ENCODE measurements around the gene IL22RA2. TPM values are rescaled to one million over a fixed set of nuclear protein-coding genes. Genes with fewer than 3 reads are reported as not detected.

The IL22RA2 gene
- polyA plus RNA-seq, 1 of the 3 experiments (the other 2 are of a cell fraction) = not detected

DNA sequence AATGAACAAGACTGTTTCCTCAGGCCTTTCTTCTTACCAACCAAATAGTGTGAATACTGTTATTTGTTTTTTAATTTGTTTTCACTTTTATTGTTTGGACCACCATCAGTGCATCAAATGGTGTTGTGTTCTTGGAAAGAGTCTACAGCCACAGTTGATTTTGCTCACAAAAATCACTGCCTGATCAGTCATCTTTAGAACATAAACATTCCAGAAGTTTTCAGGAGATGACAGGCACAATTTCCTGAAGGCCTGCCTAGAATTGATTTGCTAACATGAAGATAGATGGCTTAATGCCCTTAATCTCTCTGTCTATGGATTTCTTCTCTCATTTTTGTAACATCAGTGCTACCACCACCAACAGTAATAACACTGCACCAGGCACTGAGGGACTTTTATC is 13.5 kb downstream of the IL22RA2 start (continued):
- TF ChIP-seq USF1 (IDR thresholded peaks at IDR 0.05; ENCODE audit: borderline replicate concordance, low read depth) (no peak), NFIC (IDR thresholded peaks at IDR 0.05; ENCODE audit: borderline replicate concordance) (no peak), POLR2AphosphoS5 (IDR thresholded peaks at IDR 0.05; ENCODE audit: low read depth, low read length) (no peak), FOSL2 (IDR thresholded peaks at IDR 0.05; ENCODE audit: borderline replicate concordance, low read depth) (no peak)

GRCh38 chr6:137157601-137158000 is 15.8 kb downstream of the IL22RA2 start:
- Histone ChIP-seq H3F3A (replicated peaks; ENCODE audit: insufficient read depth) (no peaks in the 10 kb centered on the region), H3K9ac (no peak overlapping the region), H3K9me2 (no peaks in the 10 kb centered on the region), H3K27ac (ENCODE audit: low read depth in 2 of 2, low read length in 1 of 2) (no peak overlapping the region), H4K20me1 (ENCODE audit: insufficient read depth) (no peaks in the 10 kb centered on the region), H3K4me3 (ENCODE audit: low read depth in 2 of 2, low read length in 1 of 2) (no peak overlapping the region), H3K79me2 (ENCODE audit: insufficient read depth) (no peaks in the 10 kb centered on the region), H3K4me2 (no peak overlapping the region), H3K27me3 (ENCODE audit: insufficient read depth) (no peaks in the 10 kb centered on the region), H3K9me3 (no peaks in the 10 kb centered on the region), H2AFZ (ENCODE audit: low read depth) (no peak overlapping the region), H3K36me3 (replicated peaks in 1 of 2; ENCODE audit: control insufficient read depth in 1 of 2, insufficient read depth in 2 of 2, low read length in 1 of 2) (no peaks in the 10 kb centered on the region), H3K4me1 (ENCODE audit: control insufficient read depth in 1 of 2, insufficient read depth in 2 of 2, low read depth in 1 of 2, low read length in 1 of 2) (no peaks in the 10 kb centered on the region)
- no peak for TF ChIP-seq GABPA (IDR thresholded peaks at IDR 0.05; ENCODE audit: low read depth)
- no peak for TF ChIP-seq FOXJ3 (CRISPR knock-in tag; IDR thresholded peaks at IDR 0.05)
- no peak for TF ChIP-seq IRF3 (IDR thresholded peaks at IDR 0.05; ENCODE audit: low read depth, low read length)
- TF ChIP-seq CHD2 (IDR thresholded peaks at IDR 0.05; ENCODE audit: low read length, partially characterized antibody) = no peak
- TF ChIP-seq, protein P1, sequence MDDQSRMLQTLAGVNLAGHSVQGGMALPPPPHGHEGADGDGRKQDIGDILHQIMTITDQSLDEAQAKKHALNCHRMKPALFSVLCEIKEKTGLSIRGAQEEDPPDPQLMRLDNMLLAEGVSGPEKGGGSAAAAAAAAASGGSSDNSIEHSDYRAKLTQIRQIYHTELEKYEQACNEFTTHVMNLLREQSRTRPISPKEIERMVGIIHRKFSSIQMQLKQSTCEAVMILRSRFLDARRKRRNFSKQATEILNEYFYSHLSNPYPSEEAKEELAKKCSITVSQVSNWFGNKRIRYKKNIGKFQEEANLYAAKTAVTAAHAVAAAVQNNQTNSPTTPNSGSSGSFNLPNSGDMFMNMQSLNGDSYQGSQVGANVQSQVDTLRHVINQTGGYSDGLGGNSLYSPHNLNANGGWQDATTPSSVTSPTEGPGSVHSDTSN (IDR thresholded peaks at IDR 0.05) = no peak
- TF ChIP-seq FOXM1 (IDR thresholded peaks at IDR 0.05; ENCODE audit: low read depth) = no peak
- no peak for TF ChIP-seq YY1 (IDR thresholded peaks at IDR 0.05; ENCODE audit: low read depth)
- no peak for TF ChIP-seq FOSL2 (IDR thresholded peaks at IDR 0.05; ENCODE audit: borderline replicate concordance, low read depth)
- no peak for TF ChIP-seq GATA2 (CRISPR knock-in tag; IDR thresholded peaks at IDR 0.05)
- 53% methylated on average over 4 of the region's 4 CpGs for WGBS (ENCODE audit: low lambda C conversion rate)
- DNase-seq = peak; percentile 5
- ChIA-PET POLR2A (no interaction called here), CTCF (interaction anchor here (1.4 kb wide), 1 partner anchor 27 kb away, joined by 3 read pairs; no protein-coding TSS in a partner anchor)

DNA sequence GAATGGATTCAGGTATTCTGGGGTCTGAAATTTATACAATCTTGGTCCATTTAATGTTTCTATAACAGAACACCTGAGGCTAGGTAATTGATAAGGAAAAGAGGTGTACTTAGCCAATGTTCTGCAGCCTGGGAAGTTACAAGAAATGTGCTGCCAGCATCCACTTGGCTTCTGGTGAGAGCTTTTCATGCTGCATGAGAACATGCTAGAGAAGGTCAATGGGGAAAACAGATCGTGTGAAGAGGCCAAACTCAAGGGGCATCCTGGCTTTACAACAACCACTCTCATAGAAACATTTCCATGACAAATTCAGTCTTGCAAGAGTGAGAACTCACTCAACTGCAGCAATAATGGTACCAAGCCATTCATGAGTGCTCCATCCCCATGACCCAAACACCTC is 16.8 kb downstream of the IL22RA2 start:
- H2AFZ ChIP-seq (ENCODE audit: low read depth) = no peak overlapping the region
- H3K79me2 ChIP-seq (ENCODE audit: insufficient read depth) = no peaks in the 10 kb centered on the region
- CTCF ChIA-PET = interaction anchor here (1.4 kb wide), 1 partner anchor 26 kb away, joined by 3 read pairs; no protein-coding TSS in a partner anchor
- H3K9ac ChIP-seq = no peak overlapping the region
- no peaks in the 10 kb centered on the region for H3K9me2 ChIP-seq
- H3K27me3 ChIP-seq (ENCODE audit: insufficient read depth) = no peaks in the 10 kb centered on the region
- H3K36me3 ChIP-seq (replicated peaks in 1 of 2; ENCODE audit: control insufficient read depth in 1 of 2, insufficient read depth in 2 of 2, low read length in 1 of 2) = no peaks in the 10 kb centered on the region
- H3K4me2 ChIP-seq = no peak overlapping the region
- no peaks in the 10 kb centered on the region for H3K4me1 ChIP-seq (ENCODE audit: control insufficient read depth in 1 of 2, insufficient read depth in 2 of 2, low read depth in 1 of 2, low read length in 1 of 2)
- no peaks in the 10 kb centered on the region for H4K20me1 ChIP-seq (ENCODE audit: insufficient read depth)
- no peak overlapping the region for H3K27ac ChIP-seq (ENCODE audit: low read depth in 2 of 2, low read length in 1 of 2)
- H3K4me3 ChIP-seq (ENCODE audit: low read depth in 2 of 2, low read length in 1 of 2) = no peak overlapping the region
- WGBS (ENCODE audit: low lambda C conversion rate) = 20% methylated on average over 1 of the region's 1 CpG
- DNase-seq = no peak
- no peaks in the 10 kb centered on the region for H3K9me3 ChIP-seq
- H3F3A ChIP-seq (replicated peaks; ENCODE audit: insufficient read depth) = no peaks in the 10 kb centered on the region
- POLR2A ChIA-PET = no interaction called here
- TF ChIP-seq NFIC (IDR thresholded peaks at IDR 0.05; ENCODE audit: borderline replicate concordance) (no peak), YY1 (IDR thresholded peaks at IDR 0.05; ENCODE audit: low read depth) (no peak), MEF2A (IDR thresholded peaks at IDR 0.05; ENCODE audit: borderline replicate concordance, low read depth) (no peak), CHD2 (IDR thresholded peaks at IDR 0.05; ENCODE audit: low read length, partially characterized antibody) (no peak), TEAD4 (IDR thresholded peaks at IDR 0.05; ENCODE audit: borderline replicate concordance, insufficient read depth) (no peak), MXI1 (IDR thresholded peaks at IDR 0.05; ENCODE audit: low read depth, low read length) (no peak), TAF1 (IDR thresholded peaks at IDR 0.05; ENCODE audit: borderline replicate concordance, low read depth, low read length) (no peak), IRF3 (IDR thresholded peaks at IDR 0.05; ENCODE audit: low read depth, low read length) (no peak), RCOR1 (IDR thresholded peaks at IDR 0.05; ENCODE audit: low read length) (no peak), NRF1 (IDR thresholded peaks at IDR 0.05; ENCODE audit: low read depth, low read length) (no peak), FOXM1 (IDR thresholded peaks at IDR 0.05; ENCODE audit: low read depth) (no peak), RAD21 (IDR thresholded peaks at IDR 0.05; ENCODE audit: low read length) (no peak)
- TF ChIP-seq, protein P2, sequence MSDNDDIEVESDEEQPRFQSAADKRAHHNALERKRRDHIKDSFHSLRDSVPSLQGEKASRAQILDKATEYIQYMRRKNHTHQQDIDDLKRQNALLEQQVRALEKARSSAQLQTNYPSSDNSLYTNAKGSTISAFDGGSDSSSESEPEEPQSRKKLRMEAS (IDR thresholded peaks at IDR 0.05; ENCODE audit: low read depth) = no peak
- TF ChIP-seq, protein P3, sequence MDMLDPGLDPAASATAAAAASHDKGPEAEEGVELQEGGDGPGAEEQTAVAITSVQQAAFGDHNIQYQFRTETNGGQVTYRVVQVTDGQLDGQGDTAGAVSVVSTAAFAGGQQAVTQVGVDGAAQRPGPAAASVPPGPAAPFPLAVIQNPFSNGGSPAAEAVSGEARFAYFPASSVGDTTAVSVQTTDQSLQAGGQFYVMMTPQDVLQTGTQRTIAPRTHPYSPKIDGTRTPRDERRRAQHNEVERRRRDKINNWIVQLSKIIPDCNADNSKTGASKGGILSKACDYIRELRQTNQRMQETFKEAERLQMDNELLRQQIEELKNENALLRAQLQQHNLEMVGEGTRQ (IDR thresholded peaks at IDR 0.05; ENCODE audit: borderline replicate concordance, low read depth, low read length) = no peak
